ENCODE results near the gene PLPPR3.
"Not testable (repeated sequence)": the region's sequence is repeated elsewhere in the genome, so short reads cannot be mapped to it uniquely, and the experiment has no call there.

Gene PLPPR3

DNA sequence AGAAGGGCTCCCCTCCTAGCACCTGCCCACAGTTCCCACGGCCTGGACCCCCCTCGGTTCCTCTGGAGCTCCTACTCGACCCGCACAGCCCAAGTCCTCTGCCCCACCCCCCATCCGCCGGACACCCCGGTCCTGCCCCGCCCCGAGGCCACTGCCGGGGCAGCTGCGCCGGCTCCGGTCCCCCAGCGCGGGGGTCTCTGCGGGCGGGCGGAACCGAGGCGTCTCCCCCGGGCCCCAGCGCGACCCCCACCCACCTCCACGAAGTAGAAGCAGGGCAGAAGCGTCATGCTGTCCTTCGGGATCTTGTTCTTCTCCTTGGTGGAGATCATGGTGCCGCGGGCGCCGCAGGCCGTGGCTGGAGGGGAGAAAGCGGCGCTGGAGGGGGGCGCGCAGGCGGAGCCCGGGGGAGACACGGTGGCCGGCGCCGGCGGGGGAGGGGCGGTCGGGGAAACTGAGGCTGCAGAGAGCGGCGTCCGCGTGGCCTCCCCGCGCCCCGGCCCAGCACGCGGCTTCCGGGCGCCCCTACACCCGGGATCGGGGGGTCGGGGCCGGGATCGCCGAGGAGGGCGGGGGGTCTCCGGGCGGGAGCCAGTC, 427 bp downstream of the PLPPR3 start:
- no peak overlapping the region for H3K27ac ChIP-seq
- no peak for TF ChIP-seq ZFX (IDR thresholded peaks at IDR 0.05; ENCODE audit: borderline replicate concordance)
- TF ChIP-seq, protein P1, sequence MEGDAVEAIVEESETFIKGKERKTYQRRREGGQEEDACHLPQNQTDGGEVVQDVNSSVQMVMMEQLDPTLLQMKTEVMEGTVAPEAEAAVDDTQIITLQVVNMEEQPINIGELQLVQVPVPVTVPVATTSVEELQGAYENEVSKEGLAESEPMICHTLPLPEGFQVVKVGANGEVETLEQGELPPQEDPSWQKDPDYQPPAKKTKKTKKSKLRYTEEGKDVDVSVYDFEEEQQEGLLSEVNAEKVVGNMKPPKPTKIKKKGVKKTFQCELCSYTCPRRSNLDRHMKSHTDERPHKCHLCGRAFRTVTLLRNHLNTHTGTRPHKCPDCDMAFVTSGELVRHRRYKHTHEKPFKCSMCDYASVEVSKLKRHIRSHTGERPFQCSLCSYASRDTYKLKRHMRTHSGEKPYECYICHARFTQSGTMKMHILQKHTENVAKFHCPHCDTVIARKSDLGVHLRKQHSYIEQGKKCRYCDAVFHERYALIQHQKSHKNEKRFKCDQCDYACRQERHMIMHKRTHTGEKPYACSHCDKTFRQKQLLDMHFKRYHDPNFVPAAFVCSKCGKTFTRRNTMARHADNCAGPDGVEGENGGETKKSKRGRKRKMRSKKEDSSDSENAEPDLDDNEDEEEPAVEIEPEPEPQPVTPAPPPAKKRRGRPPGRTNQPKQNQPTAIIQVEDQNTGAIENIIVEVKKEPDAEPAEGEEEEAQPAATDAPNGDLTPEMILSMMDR (IDR thresholded peaks at IDR 0.05): no peak

DNA sequence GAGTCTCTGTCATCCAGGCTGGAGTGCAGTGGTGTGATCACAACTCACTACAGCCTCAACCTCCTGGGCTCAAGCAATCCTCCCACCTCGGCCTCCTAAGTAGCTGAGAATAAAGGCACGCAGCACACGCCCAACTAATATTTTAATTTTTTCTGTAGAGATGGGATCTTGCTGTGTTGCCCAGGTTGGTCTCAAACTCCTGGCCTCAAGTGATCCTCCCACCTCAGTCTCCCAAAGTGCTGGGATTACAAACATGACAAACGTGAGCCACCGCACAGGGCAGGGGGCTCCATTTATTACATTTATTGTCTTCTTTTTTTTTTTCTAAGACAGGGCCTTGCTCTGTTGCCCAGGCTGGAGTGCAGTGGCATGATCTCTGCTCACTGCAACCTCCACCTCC, 1.5 kb downstream of the PLPPR3 start:
- not testable (repeated sequence) for H3K27ac ChIP-seq

DNA sequence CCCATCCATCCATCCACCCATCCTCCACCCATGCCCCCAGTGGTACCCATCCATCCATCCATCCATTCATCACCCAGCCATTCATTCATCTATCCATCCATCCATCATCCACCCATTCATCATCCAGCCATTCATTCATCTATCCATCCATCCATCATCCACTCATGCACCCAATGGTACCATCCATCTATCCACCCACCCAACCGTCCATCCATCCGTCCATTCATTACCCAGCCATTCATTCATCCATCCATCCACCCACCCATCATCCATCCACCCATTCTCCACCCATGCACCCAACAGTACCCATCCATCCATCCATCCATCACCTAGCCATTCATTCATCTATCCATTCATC, 5.3 kb downstream of the PLPPR3 start:
- no peak for TF ChIP-seq ZFX (IDR thresholded peaks at IDR 0.05; ENCODE audit: borderline replicate concordance)
- TF ChIP-seq, protein P1 (IDR thresholded peaks at IDR 0.05): no peak
- H3K27ac ChIP-seq: no peak overlapping the region

DNA sequence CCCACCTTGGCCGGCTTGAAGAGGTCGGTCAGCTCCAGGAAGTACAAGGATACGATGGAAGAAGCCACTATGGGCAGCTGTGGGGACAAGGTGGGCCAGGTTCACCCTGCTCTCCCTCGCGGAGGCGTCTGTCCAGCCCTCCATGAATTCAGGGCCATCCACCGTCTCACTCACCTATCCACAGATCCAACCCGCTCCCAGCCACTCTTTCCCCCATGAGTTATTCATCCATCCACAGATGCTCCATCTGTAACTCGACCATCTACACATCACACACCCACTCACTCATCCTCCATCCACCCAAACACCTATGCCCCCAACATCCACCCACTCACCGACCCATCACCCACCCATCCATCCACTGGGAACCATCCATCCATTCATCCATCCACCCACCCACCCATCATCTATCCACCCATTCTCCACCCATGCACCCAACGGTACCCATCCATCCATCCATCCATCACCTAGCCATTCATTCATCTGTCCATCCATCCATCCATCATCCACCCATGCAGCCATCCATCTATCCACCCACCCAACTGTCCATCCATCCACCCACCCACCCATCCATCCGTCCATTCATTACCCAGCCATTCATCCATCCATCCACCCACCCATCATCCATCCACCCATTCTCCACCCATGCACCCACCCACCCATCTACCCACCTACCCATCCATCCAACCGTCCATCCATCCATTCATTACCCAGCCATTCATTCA, 5.8 kb downstream of the PLPPR3 start:
- H3K27ac ChIP-seq: no peak overlapping the region
- TF ChIP-seq, protein P1 (IDR thresholded peaks at IDR 0.05): no peak
- TF ChIP-seq ZFX (IDR thresholded peaks at IDR 0.05; ENCODE audit: borderline replicate concordance): no peak

DNA sequence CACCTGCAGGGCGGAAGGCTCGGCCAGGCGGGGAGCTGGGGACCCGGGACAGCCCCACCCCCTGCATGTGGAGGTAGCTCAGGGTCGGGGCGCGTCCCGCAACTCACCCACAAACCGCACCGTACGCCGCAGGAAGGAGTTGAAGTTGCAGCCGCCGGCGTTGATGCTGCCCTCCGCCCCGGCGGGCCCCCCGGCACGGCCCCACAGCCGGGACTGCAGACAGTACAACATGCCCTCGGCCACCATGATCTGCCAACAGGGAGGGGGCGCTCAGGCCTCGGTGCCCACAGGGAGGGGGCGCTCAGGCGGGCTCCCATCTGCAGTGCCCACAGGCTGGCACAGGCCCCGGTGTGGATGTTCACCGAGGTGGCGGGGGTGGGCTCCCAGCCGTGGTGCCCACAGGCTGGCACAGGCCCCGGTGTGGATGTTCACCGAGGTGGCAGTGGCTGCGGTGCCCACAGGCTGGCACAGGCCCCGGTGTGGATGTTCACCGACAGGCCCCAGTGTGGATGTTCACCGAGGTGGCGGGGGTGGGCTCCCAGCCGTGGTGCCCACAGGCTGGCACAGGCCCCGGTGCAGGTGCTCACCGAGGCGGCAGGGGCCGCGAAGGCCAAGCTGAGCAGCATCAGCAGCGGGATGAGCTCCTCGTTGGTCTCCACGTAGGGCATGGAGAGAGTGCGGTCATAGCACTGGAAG, 6.5 kb downstream of the PLPPR3 start:
- no peak overlapping the region for H3K27ac ChIP-seq
- TF ChIP-seq, protein P1 (IDR thresholded peaks at IDR 0.05): no peak
- no peak for TF ChIP-seq ZFX (IDR thresholded peaks at IDR 0.05; ENCODE audit: borderline replicate concordance)

DNA sequence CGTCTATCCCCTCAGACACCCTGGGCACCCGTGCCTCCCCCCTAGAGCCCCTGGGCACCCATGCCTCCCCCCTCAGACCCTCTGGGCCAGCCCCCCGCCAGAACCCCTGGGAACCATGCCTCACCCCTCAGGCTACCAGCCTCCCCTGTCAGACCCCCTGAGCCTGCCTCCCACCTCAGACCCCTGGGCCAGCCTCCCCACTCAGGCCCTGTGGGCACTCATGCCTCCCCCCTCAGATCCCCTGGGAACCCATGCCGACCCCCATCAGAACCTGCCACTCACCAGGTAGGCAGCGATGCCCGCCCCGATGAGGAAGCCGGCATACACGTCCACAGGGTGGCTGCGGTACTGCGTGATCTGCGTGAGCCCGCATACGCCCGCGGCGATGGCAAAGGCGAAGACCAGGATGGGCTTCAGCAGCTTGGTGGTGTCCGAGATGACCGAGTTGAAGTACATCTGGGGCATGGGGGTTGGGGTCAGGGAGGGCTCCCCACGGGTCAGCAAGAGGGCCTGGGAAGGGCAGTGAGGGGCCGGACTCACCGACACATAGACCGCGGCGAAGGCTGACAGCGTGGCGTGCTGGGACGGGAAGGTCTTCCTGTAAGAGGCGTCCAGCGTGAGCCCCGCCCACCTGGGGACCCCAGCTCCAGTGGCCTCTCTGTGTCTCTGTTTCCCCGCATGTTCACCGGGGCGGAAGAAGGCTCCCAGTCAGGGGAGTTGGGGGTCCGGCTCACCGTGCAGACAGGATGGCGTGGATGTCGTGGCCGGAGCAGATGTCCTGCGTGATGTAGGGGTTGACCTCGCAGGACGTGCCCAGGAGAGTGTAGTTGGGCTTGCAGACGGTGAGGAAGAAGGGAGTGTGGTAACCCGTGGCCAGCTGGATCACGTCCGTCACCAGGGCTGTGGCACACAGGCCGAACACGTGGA, 7.3 kb downstream of the PLPPR3 start:
- H3K27ac ChIP-seq: no peak overlapping the region
- no peak for TF ChIP-seq ZFX (IDR thresholded peaks at IDR 0.05; ENCODE audit: borderline replicate concordance)
- TF ChIP-seq, protein P1 (IDR thresholded peaks at IDR 0.05): no peak

Data from 22Rv1 (cell line).